CD4-positive, alpha-beta T cell treated with Interleukin-6 for 4 hours (primary cell): ENCODE measurements around the gene CAPZB.

Experiments
- DNase-seq: peaks from one replicate; pipeline ENCODE4 v3.0.0-alpha.2; 2020; ENCODE audit warnings: mixed read lengths

The CAPZB gene

DNA sequence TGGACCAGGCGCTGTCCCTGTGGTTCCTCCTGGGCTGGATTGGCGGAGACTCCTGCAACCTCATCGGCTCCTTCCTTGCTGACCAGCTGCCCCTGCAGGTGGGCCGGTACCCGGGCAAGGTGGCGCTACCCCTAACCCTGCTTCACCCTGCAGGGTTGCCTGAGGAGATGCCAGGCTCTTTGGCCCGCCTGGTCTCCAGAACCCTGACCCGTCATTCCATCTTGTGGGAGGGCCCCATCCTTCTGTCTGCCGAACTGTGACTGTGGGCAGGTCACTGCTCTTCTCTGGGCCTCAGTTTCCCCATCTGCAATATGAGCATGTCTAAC is 160.7 kb downstream of the CAPZB start:
- DNase-seq = no peak

- DNase-seq = no peak
These were observed 161.2 kb downstream of the CAPZB start for GRCh38 chr1:19323987-19324664.

DNA sequence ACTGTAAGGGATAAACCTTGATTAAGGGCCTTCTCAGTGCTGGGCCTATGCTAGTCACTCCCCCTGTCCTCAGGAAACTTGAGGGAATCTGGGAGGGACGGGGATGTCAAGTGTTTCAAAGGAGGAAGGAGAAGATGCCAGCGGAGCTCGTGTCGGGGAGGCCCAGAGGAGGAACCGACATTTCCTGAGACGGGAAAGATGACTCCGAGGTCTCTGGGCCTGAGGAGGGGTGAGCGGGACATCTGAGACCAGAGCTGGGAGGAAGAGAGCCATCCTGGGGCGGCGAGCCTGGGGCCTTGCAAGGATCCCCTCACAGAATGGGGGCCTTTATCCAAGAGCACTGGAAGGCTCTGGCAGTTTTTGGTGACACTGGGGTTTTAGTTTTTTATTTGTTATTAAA is 162.9 kb downstream of the CAPZB start:
- DNase-seq = no peak

DNA sequence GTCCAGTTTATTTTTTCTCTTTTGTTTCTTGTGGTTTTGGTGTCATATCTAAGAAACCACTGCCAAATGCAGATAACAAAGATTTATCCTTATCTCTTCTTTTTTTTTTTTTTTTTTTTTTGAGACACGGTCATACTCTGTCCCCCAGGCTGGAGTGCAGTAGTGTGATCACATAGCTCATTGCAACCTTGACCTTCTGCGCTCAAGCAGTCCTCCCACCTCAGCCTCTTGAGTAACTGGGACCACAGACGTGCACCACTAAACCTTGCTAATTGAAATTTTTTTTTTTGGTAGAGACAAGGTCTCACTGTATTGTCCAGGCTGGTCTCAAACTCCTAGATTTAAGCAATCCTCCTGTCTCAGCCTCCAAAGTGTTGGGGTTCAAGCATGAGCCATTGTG is 164.3 kb downstream of the CAPZB start:
- DNase-seq = no peak

DNA sequence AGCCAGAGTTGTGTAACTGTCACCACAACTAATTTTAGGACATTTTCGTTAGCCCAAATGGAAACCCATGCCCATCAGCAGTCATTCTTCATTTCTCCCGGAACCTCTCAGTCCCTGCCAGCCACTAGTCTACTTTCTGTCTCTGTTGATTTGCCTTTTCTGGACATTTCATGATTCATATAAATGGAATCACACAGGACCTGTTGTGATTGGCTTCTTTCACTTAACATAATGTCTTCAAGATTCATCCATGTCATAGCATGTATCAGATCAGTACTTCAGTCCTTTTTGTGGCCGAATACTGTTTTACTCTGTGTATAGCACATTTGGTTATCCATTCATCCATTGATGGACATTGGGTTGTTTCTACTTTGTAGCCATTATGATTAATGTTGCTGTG is 166.1 kb downstream of the CAPZB start:
- no peak for DNase-seq

DNA sequence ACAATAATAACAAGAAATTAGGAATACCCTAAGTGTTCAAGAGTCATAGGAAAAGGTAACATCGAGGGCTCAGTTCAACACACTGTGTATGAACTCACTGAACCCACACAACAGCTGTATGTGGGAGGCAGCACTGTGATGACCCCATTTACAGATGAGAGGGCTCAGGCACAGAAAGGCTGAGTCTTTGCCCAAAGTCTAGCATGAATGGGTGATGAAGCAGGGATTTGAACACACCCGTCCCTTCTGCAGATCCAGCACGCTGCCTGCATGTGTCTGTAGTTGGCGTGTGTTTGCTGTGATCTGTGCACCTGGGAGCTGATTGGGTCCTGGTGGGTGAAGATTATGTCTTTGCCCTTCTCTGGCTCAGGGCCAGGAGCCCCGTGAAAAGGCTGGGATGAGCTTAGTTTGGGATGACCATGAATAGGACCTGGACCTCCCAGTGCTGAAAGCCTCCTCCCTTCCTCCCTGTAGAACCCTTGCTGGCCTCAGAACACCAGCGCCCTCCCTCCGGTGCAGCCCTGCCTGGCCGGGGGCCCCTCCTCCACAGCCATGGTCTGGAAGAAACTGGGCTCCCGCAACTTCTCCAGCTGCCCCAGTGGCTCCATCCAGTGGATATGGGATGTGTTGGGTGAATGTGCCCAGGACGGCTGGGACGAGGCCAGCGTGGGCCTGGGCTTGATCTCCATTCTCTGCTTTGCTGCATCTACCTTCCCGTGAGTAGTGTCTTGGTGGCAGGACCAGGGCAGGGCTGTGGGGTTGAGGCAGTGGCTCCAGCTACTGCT is 168.0 kb downstream of the CAPZB start:
- no peak for DNase-seq

DNA sequence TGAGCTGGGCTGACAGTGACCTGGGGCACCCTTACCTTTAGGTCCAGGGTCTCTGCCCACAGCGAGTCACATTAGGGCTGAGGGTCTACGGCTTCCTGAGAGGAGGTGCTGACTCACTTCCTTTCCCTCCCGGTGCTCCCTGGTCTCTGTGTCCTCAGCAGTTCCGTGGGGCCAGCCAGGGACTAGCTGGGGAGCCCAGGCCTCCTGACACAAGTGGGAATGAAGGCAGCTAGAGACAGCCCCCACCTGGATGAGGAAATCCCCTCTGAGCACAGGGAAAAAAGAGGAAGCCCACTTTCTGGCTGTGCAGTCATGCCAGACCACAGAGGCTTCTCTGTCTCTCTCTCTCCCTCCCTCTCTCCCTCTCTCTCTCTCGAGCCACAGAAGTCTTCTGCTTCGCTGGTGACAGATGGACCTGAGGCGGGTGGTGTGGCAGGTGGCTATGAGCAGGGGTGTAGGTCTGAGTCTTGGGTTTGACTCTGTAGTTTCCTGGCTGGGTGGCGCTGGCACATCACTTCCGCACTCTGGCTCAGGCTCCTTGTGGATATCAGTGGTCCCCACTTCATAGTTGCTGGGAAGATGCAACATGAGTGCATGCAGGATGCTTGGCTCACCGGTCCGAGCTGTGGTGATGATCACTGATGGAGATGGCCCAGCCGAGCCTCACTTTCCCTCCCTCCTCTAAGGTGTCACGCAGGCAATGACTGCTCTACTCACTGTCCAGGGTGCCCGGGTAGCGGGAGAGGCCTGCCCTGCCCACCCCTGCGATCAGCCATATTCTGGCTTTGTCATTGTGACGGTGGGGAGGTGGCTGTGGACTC is 169.8 kb downstream of the CAPZB start:
- no peak for DNase-seq

DNA sequence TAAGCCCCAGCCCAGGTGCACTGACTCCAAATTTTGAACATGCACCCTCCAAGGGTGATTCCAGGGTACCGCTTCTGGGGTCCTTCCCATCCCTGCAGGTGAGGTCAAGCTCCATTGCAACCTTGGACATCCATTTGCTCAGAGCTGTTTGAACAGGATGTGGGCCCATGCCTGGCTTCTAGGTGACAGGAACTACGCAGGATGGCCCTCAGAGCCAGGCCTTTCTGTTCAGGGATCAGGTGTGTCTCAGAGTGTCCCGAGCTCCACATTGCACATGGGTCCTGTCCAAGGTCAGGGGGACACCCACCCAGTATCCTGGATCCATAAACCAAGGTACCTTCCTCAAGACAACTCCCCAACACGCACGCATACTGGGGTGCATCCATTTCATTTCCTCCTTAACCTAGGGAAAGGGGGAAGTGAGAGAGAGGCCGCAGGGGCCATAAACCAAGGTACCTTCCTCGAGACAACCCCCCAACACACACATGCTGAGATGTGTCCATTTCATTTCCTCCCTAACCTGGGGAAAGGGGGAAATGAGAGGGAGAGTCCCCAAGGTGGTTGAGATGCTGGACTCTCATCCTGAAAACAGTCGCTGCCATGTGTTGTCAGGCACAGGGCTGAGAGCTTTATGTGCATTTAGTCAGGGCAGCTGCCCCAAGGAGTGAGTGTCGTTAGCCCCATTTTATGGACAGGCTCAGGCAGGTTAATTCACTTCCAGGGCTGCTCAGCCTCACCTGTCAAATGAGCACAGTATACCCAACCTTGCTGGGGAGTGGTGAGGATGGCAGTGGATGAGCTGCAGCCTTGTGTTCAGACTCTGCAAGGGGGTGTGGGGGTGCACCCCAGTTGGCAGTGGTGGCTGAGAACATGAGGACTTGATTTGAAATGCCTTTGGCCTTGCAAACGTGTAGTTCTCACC is 171.1 kb downstream of the CAPZB start:
- DNase-seq = no peak

GRCh38 chr1:19313636-19313959 is 171.7 kb downstream of the CAPZB start:
- DNase-seq = no peak

DNA sequence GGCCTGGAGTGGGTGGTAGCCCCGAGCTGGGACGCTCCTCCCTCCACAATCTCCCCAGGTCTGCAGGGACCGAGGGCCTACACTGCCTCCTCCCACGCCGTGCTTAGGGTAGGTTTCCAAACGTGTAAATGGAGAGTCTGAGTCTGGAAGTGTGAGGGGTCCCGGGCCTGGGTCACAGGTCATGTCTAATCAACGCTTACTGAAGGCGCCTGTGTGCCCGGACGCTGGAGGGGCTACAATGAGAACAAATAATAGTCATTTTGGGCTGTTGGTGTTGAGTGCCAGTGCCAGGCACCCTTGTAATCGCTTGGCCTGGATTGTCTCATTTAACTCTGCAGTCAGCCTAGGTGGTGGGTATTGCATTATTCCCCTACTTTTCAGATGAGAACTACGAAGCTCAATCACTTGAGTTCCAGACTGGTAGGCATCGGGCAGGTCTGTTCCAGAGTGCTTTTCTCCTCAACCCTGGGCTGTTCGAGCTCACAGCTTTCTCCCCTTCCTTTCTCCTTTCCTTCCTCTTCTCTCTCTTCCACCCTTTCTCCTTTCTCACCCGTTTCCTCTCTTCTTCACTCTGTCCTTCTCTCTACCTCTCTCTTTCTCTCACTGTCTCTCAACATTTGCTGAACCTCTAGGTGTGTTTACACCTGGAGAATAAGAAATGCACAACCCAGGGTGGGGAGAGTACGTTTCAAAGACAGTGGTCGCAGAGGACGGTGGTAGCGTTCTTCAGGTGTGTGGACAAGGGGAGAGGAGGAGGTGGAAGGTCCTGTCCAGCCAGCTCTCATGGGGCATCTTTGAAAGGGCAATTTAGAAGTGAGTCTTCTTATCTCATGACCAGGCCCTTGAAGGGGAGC is 172.3 kb downstream of the CAPZB start:
- DNase-seq = no peak

DNA sequence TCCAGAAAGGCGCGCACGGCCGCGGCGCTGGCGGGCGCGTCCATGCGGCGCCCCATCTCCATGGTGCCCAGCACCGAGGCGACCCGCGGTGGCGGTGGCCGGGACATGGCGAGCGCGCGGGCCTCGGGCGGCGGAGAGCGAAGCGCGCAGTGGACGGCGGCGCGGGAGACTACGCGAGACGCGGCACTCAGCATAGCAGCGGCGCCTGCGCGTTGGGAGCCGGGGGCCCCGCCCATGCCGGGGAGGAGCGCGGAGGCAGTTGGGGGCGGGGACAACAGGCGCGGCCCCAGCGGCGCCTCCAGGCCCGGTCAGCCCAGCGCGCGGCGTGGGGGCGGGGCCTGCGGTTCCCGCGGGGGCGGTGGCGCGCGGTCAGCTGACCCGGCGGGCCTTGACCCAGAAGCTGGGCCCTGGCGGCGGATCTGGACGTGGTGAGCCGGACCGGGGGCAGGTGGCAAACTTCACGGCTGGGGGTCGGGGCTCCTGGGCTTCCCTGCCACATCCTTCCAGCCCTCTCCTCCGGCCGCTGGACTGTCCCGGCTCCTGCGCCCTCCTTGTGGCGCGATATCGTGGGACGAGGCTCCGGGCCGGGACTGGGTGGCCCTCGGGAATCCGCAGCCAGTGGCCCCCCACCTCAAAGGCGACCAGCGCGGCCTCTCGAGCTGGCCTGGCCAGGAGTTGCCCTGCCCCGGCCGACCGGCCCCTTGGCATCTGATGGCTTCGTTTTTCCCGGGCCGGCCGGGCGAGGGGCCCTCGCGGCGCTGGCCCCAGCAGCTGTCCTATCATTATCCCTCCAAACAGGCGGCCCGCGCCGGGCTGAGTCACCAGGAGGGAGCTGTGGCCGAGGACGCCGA is 173.2 kb downstream of the CAPZB start, which contains the start of the genes AKR7A2 and SLC66A1:
TSS of gene AKR7A2 (minus strand) at position 214 of the 851 bp plus-strand sequence. CDS start at position 194, 20 bp downstream.
TSS of gene SLC66A1 (plus strand) at position 396 of the 851 bp plus-strand sequence. CDS start 5,352 bp downstream, outside the sequence.
- peak; percentile 89 for DNase-seq

GRCh38 chr1:19311503-19311930 is 173.8 kb downstream of the CAPZB start:
- DNase-seq = peak; percentile 33

DNA sequence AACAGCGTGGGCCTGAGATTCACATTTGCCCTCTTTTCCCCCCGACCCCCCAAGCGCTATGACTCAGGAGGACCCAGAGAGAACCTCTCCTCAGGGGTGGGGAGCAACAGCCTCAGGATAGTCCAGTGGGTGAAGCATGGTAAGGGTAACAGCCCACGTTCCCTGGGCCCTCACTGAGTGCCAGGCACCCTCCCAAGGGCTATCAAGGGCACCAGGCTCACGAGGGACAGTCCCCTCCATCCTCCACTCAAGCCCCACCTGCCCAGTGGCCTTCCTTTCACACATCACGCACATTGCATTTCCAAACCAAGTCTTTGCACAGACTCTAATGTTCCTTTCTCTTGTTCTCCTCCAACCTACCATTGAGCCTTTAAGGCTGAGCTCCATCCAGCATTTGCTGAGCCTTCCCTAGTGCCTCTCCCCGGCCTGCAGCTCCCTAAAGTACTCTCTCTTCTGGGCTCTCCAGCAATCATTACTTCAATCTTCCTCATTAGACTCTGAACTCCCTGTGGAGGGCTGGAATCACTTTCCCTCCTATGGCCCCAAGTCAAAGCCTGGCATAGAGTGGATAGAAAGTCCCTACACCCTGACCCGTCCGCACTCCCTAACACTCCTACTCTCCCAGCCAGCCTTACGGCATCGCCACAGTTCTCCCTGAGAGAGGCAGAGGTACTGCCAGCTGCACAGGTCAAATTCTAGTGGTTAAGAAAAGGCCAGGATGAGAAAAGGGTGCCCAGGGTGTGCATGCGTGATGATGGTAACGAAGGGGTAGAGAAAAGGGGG is 174.4 kb downstream of the CAPZB start:
- no peak for DNase-seq

DNA sequence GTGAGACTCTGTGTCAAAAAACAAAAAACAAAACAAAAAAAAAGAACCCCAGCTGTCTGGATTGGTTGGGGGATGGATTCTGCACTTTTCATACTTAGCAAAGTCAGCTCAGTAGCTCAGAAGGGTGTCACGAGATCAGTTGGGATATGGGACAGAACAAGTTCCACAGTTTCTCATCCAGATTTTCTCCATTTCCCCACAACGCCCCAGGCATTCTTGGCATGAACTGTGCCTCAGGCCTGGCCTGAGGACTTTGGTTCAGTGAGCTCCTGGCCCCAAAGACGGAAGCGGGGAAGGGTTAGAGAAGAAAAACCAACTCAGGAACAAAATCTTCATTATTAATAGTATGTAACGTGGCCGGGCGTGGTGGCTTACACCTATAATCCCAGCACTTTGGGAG is 175.3 kb downstream of the CAPZB start:
- no peak for DNase-seq

GRCh38 chr1:19309123-19309813 is 176.1 kb downstream of the CAPZB start:
- no peak for DNase-seq

DNA sequence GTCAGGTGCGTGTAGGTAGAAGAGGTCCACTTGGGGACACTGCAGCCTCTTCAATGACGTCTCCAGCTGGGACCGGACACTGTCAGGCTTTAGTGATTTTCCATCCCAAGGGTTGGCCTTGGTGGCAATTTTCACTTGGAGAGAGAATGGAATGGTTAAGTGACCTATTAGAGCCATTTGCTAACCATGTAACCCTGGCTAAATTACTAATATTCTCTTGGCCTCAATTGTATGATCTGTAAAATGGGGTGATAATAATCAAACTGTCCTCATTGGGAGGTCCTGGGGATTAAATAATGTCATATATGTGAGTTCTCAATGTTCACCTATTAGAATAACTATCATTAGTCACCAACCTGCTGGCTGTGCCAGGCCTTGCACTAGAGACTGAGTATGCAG is 176.8 kb downstream of the CAPZB start:
- DNase-seq = no peak

GRCh38 chr1:19307794-19308508 is 177.4 kb downstream of the CAPZB start:
- DNase-seq = no peak

DNA sequence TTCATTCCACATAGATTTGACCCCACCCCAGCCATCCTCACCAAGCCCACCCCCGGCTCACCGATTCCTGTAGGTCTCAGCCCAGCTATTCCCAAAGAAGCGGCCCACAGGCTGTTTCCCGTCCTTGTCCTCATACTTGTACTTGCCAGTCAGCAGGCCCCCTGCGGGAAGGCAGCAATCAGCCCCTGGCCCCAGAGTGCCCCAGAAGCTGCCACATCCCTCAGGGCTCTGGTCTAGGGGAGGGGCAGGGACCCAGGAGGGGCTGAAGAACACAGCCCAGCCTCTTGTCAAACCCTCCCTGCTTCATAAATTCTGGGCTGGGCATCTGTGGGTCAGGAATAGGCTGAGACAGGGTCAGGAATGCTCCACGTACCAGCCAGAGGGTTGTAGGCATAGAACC is 178.4 kb downstream of the CAPZB start:
- DNase-seq = no peak
